ENCODE measurements around the gene PCDH19. TPM values are rescaled to one million over a fixed set of nuclear protein-coding genes. Genes with fewer than 3 reads are reported as not detected.

The PCDH19 gene
- total and polyA plus RNA-seq, 10 of the 15 experiments (the other 5 are each of a cell fraction or from before 2014, with no cell fraction given) = 0.01 TPM; not detected in 9

GRCh38 chrX:100407147-100407783 lies 2.8 kb downstream of the PCDH19 start:
- BruUV-seq (replicated peaks) = no TSS peak

More at GRCh38 chrX:100407147-100407783, 2.8 kb downstream of the PCDH19 start:
- WGBS (ENCODE audit: insufficient coverage, insufficient replicate concordance, low lambda C conversion rate, missing lambda C conversion rate) = 75% methylated on average over 41 of the region's 47 CpGs
- no peak for ATAC-seq
- no peak overlapping the region for H3K4me2 ChIP-seq (ENCODE audit: control insufficient read depth, insufficient read depth)
- ChIA-PET CTCF (no interaction called here), RAD21 (ENCODE audit: unreplicated experiment) (no interaction called here), SMC1A (ENCODE audit: uncharacterized antibody, unreplicated experiment) (interaction anchor here (0.5 kb wide), 1 partner anchor 73 kb away, joined by 3 read pairs; no protein-coding TSS in a partner anchor), POLR2A (no interaction called here)
- no peak overlapping the region for H3K9ac ChIP-seq (ENCODE audit: control insufficient read depth, insufficient read depth, low read length)
- intact Hi-C loops (cut with micrococcal nuclease; ENCODE audit: unreplicated experiment) = no loop called here
- H3K79me2 ChIP-seq (ENCODE audit: control insufficient read depth, insufficient read depth, low read length) = no peaks in the 10 kb centered on the region
- H3K27me3 ChIP-seq (replicated peaks in 1 of 2; ENCODE audit: control insufficient read depth in 2 of 2, insufficient read depth in 2 of 2, low read length in 1 of 2) = no peaks in the 10 kb centered on the region; a peak in 1 of 4 replicates
- H4K20me1 ChIP-seq (ENCODE audit: control insufficient read depth, insufficient read depth) = no peaks in the 10 kb centered on the region; the same call in 1 of the 2 replicates
- no peak for DNase-seq (ENCODE audit: low read depth, low spot score)
- H3K4me3 ChIP-seq = no peak overlapping the region
- no peak overlapping the region for H3K27ac ChIP-seq (ENCODE audit: control insufficient read depth, insufficient read depth)
- H3K9me3 ChIP-seq (replicated peaks; ENCODE audit: control insufficient read depth, insufficient read depth, low read length) = peaks cover 15% of the 10 kb centered on the region; the same call in 1 of the 3 replicates
- no peaks in the 10 kb centered on the region for H3K4me1 ChIP-seq (ENCODE audit: control insufficient read depth, insufficient read depth, low read length)
- in situ Hi-C loops (cut with MboI) = loop anchor here (25.0 kb wide), 1 partner anchor 1120 kb away; no protein-coding TSS in a partner anchor
- no peaks in the 10 kb centered on the region for H3K36me3 ChIP-seq (ENCODE audit: control insufficient read depth in 2 of 2, insufficient read depth in 2 of 2, low read length in 1 of 2)
- no peak for FAIRE-seq
- H2AFZ ChIP-seq (ENCODE audit: control insufficient read depth, low read depth, low read length) = no peak overlapping the region
- no peak for TF ChIP-seq REST (IDR thresholded peaks at IDR 0.05; ENCODE audit: low read depth, low read length)
- TF ChIP-seq, protein P1, sequence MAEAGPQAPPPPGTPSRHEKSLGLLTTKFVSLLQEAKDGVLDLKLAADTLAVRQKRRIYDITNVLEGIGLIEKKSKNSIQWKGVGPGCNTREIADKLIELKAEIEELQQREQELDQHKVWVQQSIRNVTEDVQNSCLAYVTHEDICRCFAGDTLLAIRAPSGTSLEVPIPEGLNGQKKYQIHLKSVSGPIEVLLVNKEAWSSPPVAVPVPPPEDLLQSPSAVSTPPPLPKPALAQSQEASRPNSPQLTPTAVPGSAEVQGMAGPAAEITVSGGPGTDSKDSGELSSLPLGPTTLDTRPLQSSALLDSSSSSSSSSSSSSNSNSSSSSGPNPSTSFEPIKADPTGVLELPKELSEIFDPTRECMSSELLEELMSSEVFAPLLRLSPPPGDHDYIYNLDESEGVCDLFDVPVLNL (IDR thresholded peaks at IDR 0.05; ENCODE audit: low read depth, low read length) = no peak
- no peak for TF ChIP-seq FOXK2 (IDR thresholded peaks at IDR 0.05)
- TF ChIP-seq JUNB (IDR thresholded peaks at IDR 0.05) = no peak
- no peak for TF ChIP-seq NRF1 (conservative IDR thresholded peaks at IDR 0.05; ENCODE audit: low read depth, low read length)
- no peak for TF ChIP-seq CEBPB (IDR thresholded peaks at IDR 0.05; ENCODE audit: borderline replicate concordance in 1 of 2, low read depth in 2 of 2, low read length in 2 of 2)
- no peak for TF ChIP-seq SIN3A (IDR thresholded peaks at IDR 0.05; ENCODE audit: low read depth, low read length)
- TF ChIP-seq CHD1 (IDR thresholded peaks at IDR 0.05; ENCODE audit: low read depth, low read length) = no peak
- no peak for TF ChIP-seq POLR2AphosphoS5 (IDR thresholded peaks at IDR 0.05; ENCODE audit: low read length)
- TF ChIP-seq SIX5 (IDR thresholded peaks at IDR 0.05; ENCODE audit: low read depth, low read length, severe bottlenecking) = no peak
- no peak for TF ChIP-seq ETV6 (conservative IDR thresholded peaks at IDR 0.05 in 1 of 2, IDR thresholded peaks at IDR 0.05 in 1 of 2; ENCODE audit: borderline replicate concordance in 1 of 2, low read depth in 1 of 2)
- TF ChIP-seq, protein P2, sequence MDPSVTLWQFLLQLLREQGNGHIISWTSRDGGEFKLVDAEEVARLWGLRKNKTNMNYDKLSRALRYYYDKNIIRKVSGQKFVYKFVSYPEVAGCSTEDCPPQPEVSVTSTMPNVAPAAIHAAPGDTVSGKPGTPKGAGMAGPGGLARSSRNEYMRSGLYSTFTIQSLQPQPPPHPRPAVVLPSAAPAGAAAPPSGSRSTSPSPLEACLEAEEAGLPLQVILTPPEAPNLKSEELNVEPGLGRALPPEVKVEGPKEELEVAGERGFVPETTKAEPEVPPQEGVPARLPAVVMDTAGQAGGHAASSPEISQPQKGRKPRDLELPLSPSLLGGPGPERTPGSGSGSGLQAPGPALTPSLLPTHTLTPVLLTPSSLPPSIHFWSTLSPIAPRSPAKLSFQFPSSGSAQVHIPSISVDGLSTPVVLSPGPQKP (IDR thresholded peaks at IDR 0.05; ENCODE audit: low read depth, low read length) = no peak
- no peak for TF ChIP-seq SREBF1 (IDR thresholded peaks at IDR 0.05; ENCODE audit: low read length)
- no peak for TF ChIP-seq TCF7 (IDR thresholded peaks at IDR 0.05; ENCODE audit: borderline replicate concordance)

Data from GM12878 (cell line).